DMS 273 (cell line): ENCODE measurements around the gene SGCG.
A peak's percentile ranks its signal among the peaks of the same experiment; 100 is the strongest.
"Not testable (repeated sequence)": the region's sequence is repeated elsewhere in the genome, so short reads cannot be mapped to it uniquely, and the experiment has no call there.

ENCODE experiments used
- DNase-seq: peaks from one replicate; lab custom pipeline; 2025; ENCODE audit not compliant: unreplicated experiment; lab: John Stamatoyannopoulos, UW

The SGCG gene

GRCh38 chr13:23205807-23206206 is 25.0 kb downstream of the SGCG start:
- no peak for DNase-seq

DNA sequence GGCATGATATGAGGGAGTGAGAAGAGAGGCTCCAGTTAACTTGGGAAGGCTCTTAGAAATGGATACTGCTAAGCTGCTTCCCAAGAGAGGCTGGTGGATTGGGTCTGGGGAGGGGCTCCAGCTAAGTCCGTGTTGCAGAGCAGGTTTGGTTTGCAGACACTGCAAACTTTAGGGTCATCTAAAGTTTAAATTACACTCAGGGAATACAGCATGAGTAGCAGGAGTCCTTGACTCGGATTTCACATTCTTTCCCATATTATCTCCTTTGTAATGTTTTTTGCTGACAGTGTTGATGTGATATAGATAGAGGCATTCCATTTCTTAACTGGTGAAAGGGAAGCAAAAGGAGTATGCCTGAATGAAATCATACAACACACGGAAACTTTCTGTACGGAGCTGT is 31.9 kb downstream of the SGCG start:
- DNase-seq: no peak

DNA sequence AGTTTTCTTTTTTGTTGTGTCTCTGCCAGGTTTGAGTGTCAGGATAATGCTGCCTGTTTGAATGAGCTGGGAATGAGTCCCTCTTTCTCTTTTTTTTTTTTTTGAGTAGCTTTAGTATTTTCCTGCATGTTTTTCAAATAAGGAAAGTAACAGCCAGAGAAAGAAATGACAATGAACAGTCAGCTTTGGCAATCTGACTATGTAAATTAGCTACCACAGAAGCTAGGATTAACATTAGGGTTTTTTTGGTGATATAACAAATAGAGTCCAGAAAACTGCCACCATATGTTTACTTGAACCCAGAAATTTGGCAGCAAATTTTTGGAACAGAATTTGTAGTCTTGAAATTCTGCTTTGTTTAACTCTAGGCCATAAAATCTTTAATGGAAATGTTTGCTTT is 50.5 kb downstream of the SGCG start:
- no peak for DNase-seq

GRCh38 chr13:23235994-23236393 is 55.2 kb downstream of the SGCG start:
- no peak for DNase-seq

- DNase-seq: no peak
Measured at GRCh38 chr13:23243066-23243465, 62.3 kb downstream of the SGCG start.

- DNase-seq: not testable (repeated sequence)
Measured at GRCh38 chr13:23248410-23248809, 67.6 kb downstream of the SGCG start.

GRCh38 chr13:23254506-23254905 is 73.7 kb downstream of the SGCG start:
- no peak for DNase-seq

DNA sequence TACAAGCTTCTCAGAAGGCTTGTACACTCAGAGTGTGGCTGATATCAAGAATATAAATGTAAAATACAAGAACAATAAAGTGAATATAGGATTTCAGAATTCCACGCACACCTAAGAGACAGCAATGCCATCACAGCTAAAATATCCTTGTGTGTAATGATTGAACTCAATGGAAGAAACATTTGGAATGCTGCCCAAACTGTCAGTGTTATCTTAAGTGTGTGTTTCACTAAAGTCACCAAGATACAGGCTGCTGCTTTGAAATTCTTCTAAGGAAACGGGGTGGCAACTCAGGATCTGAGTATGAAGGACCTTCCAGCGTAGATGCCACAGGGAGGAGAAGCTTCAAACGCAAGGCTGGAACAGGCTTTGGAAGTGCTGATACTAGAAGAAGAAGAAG is 86.8 kb downstream of the SGCG start:
- DNase-seq: no peak

DNA sequence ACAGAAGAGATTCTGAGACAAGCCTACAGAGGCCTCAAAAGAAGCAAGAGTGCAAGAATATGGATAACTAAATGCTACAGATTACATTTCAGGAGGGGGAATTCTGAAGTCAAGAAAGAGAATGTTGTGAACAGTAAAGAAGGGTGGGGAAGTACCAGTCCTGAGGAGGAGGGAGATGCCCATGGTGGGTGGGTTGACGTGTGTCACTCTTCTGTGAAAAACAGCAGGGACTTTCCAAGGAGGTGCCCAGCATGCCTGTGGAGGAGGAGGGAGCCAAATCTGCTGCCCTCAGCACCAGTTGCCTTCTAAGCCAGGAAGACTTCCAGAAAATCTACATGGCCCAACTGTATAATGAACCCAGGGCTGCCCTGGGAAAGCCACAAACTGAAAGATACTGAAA is 87.7 kb downstream of the SGCG start:
- no peak for DNase-seq

- DNase-seq: no peak
Measured at GRCh38 chr13:23271331-23271730, 90.6 kb downstream of the SGCG start.

GRCh38 chr13:23273498-23273897 is 92.7 kb downstream of the SGCG start:
- DNase-seq: no peak

DNA sequence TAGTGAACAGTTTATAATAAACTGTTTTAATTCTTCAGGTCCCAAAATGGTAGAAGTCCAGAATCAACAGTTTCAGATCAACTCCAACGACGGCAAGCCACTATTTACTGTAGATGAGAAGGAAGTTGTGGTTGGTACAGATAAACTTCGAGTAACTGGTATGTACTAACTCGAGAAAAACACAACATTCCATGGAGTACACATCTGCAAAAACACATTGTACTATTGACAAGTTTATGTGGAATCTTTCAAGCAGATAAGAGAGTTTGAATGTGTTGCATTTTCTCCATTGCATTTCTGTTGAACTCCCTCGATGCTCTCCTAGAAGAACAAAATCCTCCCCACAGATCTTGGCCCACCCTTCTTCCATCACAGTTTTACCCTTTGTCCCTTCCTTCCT is 98.5 kb downstream of the SGCG start:
- no peak for DNase-seq

DNA sequence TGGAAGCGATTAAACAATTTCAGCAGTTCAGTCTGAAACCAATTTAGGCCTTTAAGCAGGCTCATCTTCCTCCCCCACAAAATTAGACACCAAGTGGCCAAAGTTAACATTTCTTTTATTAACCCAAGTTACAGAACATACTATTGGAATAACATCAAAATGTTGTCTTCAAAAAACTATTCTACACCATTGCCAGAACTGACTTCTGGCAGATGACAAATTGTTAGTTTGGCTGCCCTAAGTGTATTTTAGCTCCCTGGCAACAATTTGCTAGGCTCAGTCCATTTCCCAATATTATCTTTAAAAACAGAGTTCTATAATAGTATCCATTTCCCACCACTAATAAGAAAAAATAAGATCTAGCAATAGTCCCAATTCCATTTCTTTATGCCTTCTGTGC is 107.8 kb downstream of the SGCG start:
- DNase-seq: no peak

DNA sequence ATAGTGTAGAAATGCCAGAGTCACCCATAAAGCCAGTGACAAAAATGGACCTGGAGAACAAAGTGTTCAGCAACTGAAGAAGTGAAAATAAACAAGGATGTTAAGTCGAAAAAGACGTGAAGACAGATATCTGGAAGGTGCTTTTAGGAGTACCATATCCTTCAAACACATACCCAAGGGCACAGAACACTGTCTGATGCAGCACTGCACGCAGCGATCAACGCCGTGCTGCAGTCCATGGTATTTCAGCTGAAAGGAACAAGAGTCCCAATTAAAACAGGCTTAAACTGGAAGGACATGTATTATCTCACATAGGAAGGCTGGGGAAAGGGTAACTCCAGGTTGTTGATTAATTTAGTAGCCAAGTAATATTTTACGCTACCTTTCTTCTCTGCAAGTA is 108.2 kb downstream of the SGCG start:
- no peak for DNase-seq

DNA sequence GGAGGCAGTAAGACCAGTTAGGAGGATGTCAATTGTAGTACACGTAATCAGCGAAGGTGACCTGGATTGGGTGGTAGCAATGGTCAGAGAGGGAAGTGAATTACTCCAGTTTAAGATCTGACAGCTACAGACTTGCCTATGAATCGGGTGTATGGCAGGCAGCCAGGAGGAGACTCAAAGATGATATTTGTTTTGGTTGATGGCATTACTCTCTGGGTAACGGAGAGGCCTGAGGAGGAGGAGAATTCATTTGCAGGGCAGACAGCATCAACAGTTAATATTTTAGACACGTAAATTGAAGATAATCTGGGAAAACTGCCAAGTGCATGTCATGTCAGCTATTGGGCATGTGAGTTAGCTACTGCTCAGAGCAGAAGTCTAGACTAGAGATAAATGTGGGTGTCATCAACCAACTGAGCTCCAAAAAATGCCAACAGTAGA is 109.2 kb downstream of the SGCG start:
- DNase-seq: peak; percentile 3

- no peak for DNase-seq
Measured at GRCh38 chr13:23292586-23292985, 111.8 kb downstream of the SGCG start.

- DNase-seq: not testable (repeated sequence)
Measured at GRCh38 chr13:23314837-23315236, 134.1 kb downstream of the SGCG start.

DNA sequence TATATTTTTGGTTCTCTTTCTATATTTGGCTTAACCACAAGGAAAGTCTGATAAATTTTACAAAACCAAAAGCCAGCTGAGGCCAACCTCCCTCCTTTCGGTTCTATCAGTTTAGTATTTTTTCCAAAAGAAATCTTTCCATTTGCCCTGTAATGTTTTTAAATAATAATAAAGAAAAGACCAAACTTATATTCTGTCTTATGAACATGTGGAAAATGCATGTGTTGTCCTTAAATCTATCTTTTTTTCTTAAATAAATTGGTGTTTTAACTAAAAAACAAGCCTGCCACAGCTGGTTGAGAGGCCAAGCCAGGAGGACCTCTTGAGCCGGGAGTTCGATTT is 139.1 kb downstream of the SGCG start:
- no peak for DNase-seq

DNA sequence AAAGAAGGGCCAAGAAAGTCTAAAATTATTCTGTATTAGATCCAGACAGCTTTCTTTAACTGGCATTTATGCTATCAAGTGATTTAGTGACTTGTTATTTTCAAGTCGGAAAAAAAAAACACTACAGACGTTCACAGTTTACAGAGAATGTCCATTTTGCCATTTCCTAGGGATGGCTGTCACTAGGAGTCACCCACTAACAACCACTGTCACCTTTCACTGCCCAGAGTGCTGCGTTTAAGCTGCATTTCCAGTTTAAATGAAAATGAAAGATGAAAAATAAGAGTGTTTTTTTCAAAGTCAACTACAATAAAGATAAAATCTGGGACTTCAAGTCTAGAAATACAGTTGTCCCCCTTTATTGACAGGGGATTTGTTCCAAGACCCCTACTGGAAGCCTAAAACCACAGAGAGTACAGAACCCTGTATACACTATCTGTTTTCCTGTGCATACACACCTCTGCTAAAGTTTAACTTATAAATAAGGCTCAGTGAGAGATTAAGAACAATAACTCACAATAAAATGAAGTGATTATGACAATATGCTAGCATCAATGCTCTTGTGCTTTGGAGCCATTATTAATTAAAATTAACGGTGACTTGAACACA is 140.3 kb downstream of the SGCG start:
- no peak for DNase-seq

- no peak for DNase-seq
Measured at GRCh38 chr13:23321535-23322241, 140.9 kb downstream of the SGCG start.

GRCh38 chr13:23322353-23323336 is 141.9 kb downstream of the SGCG start:
- no peak for DNase-seq
